ENCODE data around the gene ACADSB. TPM values are rescaled to one million over a fixed set of nuclear protein-coding genes. Genes with fewer than 3 reads are reported as not detected.

The ACADSB gene
- polyA plus RNA-seq, 1 of the 3 experiments (the other 2 are of a cell fraction), result 5.9 TPM

DNA sequence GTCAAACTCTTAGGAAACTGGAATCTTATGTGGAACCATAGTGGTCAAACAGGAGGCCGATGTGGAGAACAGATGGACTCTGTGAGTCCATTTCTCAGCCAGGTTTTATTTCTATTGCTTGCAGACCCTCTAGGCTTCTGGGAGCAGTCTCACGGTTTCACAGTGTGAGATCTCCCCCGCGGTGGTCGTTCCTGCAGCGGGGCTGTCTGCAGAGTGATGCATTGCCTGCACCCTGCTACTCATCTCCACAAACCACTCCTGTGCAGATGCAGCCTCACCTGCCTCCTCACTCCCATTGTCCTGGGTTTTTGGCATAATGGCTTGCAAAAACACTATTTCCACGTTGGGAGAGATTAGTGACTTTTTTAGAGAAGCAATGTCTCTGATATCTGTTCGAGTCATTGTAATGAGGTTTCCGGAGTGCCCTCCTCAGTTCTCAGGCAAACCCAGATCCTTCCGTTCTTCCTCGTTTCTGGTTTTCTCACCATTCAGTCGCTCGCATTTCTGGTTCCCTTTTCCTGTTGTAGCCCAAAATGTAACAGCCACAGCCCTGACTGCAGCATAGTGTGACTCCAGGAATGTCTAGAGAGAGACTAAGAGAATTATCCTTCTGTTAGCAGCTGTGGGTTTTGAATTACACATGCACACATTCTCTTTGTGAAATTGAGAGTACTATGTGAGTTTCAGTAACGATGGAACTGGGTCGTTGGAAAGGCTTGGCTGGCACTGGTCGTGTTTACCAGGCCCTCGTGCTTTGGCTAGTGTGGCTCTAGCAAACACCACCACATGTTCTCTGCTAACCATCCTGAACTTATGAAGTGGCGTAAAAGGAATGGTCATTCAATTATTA lies 30.2 kb downstream of the ACADSB start:
- peaks cover 15 to 19% of the 10 kb centered on the region in 2 experiments for H3K36me3 ChIP-seq (replicated peaks in 1 of 2; ENCODE audit: control insufficient read depth in 1 of 2, insufficient read depth in 2 of 2, low read length in 1 of 2)
- DNase-seq, result no peak
- H3K9ac ChIP-seq, result no peak overlapping the region
- H3K4me3 ChIP-seq (ENCODE audit: low read depth in 2 of 2, low read length in 1 of 2), result no peak overlapping the region
- H3K9me2 ChIP-seq, result no peaks in the 10 kb centered on the region
- no peaks in the 10 kb centered on the region for H3K79me2 ChIP-seq (ENCODE audit: insufficient read depth)
- no peak for TF ChIP-seq GABPA (IDR thresholded peaks at IDR 0.05; ENCODE audit: low read depth)
- no peak for TF ChIP-seq CTCF (IDR thresholded peaks at IDR 0.05)
- no peak for TF ChIP-seq FOXM1 (IDR thresholded peaks at IDR 0.05; ENCODE audit: low read depth)
- TF ChIP-seq MEF2A (IDR thresholded peaks at IDR 0.05; ENCODE audit: borderline replicate concordance, low read depth), result no peak
- TF ChIP-seq USF1 (IDR thresholded peaks at IDR 0.05; ENCODE audit: borderline replicate concordance, low read depth), result no peak
- TF ChIP-seq RAD21 (IDR thresholded peaks at IDR 0.05; ENCODE audit: low read length), result no peak
- no peak for TF ChIP-seq TCF12 (IDR thresholded peaks at IDR 0.05)
- TF ChIP-seq JUND (IDR thresholded peaks at IDR 0.05), result no peak
- TF ChIP-seq, protein P1, sequence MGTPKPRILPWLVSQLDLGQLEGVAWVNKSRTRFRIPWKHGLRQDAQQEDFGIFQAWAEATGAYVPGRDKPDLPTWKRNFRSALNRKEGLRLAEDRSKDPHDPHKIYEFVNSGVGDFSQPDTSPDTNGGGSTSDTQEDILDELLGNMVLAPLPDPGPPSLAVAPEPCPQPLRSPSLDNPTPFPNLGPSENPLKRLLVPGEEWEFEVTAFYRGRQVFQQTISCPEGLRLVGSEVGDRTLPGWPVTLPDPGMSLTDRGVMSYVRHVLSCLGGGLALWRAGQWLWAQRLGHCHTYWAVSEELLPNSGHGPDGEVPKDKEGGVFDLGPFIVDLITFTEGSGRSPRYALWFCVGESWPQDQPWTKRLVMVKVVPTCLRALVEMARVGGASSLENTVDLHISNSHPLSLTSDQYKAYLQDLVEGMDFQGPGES (IDR thresholded peaks at IDR 0.05; ENCODE audit: low read depth, low read length), result no peak
- no peak for TF ChIP-seq NFIC (IDR thresholded peaks at IDR 0.05; ENCODE audit: borderline replicate concordance)
- no peaks in the 10 kb centered on the region for H3F3A ChIP-seq (replicated peaks; ENCODE audit: insufficient read depth)
- H3K4me1 ChIP-seq (ENCODE audit: control insufficient read depth in 1 of 2, insufficient read depth in 2 of 2, low read depth in 1 of 2, low read length in 1 of 2), result no peaks in the 10 kb centered on the region
- no peaks in the 10 kb centered on the region for H3K27me3 ChIP-seq (ENCODE audit: insufficient read depth)
- H3K27ac ChIP-seq (ENCODE audit: low read depth in 2 of 2, low read length in 1 of 2), result no peak overlapping the region
- ChIA-PET CTCF (interaction anchor here (0.9 kb wide), 1 partner anchor 25 kb away, joined by 3 read pairs; no protein-coding TSS in a partner anchor), POLR2A (no interaction called here)
- no peak overlapping the region for H3K4me2 ChIP-seq
- H3K9me3 ChIP-seq, result no peaks in the 10 kb centered on the region
- WGBS (ENCODE audit: low lambda C conversion rate), result 83% methylated on average over 15 of the region's 18 CpGs
- no peaks in the 10 kb centered on the region for H4K20me1 ChIP-seq (ENCODE audit: insufficient read depth)
- no peak overlapping the region for H2AFZ ChIP-seq (ENCODE audit: low read depth)

DNA sequence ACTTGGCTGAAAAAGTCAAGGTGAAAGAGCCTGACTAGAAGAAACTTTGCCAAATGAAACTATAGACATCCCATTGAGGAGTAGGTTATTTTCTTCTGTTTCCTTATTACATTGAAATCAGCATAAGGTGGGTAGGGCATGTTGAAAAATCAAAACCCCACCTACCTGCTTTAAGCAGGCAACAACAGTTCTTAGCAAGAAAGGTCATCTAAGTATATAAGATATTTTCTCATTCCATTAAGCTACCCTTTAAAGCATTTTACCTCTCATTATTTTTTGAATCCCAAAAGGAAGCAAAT lies 30.8 kb downstream of the ACADSB start:
- no peak overlapping the region for H2AFZ ChIP-seq (ENCODE audit: low read depth)
- no peaks in the 10 kb centered on the region for H3K9me3 ChIP-seq
- DNase-seq, result no peak
- no peaks in the 10 kb centered on the region for H3K4me1 ChIP-seq (ENCODE audit: control insufficient read depth in 1 of 2, insufficient read depth in 2 of 2, low read depth in 1 of 2, low read length in 1 of 2)
- no peaks in the 10 kb centered on the region for H4K20me1 ChIP-seq (ENCODE audit: insufficient read depth)
- no peak overlapping the region for H3K4me3 ChIP-seq (ENCODE audit: low read depth in 2 of 2, low read length in 1 of 2)
- no peaks in the 10 kb centered on the region for H3K27me3 ChIP-seq (ENCODE audit: insufficient read depth)
- no peak overlapping the region for H3K9ac ChIP-seq
- H3K27ac ChIP-seq (ENCODE audit: low read depth in 2 of 2, low read length in 1 of 2), result no peak overlapping the region
- TF ChIP-seq, protein P1 (IDR thresholded peaks at IDR 0.05; ENCODE audit: low read depth, low read length), result no peak
- no peak for TF ChIP-seq FOXJ3 (CRISPR knock-in tag; IDR thresholded peaks at IDR 0.05)
- H3K36me3 ChIP-seq (replicated peaks in 1 of 2; ENCODE audit: control insufficient read depth in 1 of 2, insufficient read depth in 2 of 2, low read length in 1 of 2), result peaks cover 15 to 20% of the 10 kb centered on the region in 2 experiments
- CTCF ChIA-PET, result no interaction called here
- H3K4me2 ChIP-seq, result no peak overlapping the region
- POLR2A ChIA-PET, result no interaction called here
- no peaks in the 10 kb centered on the region for H3K9me2 ChIP-seq
- no peaks in the 10 kb centered on the region for H3K79me2 ChIP-seq (ENCODE audit: insufficient read depth)
- no peaks in the 10 kb centered on the region for H3F3A ChIP-seq (replicated peaks; ENCODE audit: insufficient read depth)

Measured in SK-N-SH (cell line).